Neural cell (in vitro differentiated cells): Measurements from ENCODE around the gene MON1A. TPM values are rescaled to one million over a fixed set of nuclear protein-coding genes. Genes with fewer than 3 reads are reported as not detected.

Source experiments
- H2AFZ ChIP-seq: fragments of 200-600, 300-800 bp; sonication (generic), shearing (Covaris generic); 2 replicates; pipeline ENCODE4 v1.6.0; 2014; ENCODE audit warnings: low read depth, mild to moderate bottlenecking, antibody characterized with exemption, low read length, moderate library complexity
- H3F3A ChIP-seq: fragments of 200-600 bp; shearing (Covaris generic); 2 replicates; pipeline ENCODE4 v1.6.1; 2016; ENCODE audit warnings: mild to moderate bottlenecking, moderate library complexity, mixed read lengths, antibody characterized with exemption, low read length; ENCODE audit not compliant: insufficient read depth, poor library complexity, severe bottlenecking
- H3K27ac ChIP-seq: fragments of 200-600, 300-800 bp; sonication (generic), shearing (Covaris generic); 2 replicates; pipeline ENCODE4 v1.5.1; 2014; ENCODE audit warnings: mild to moderate bottlenecking, low read length, moderate library complexity
- H3K27me3 ChIP-seq: fragments of 300-800, 200-600 bp; sonication (generic), shearing (Covaris generic); 2 replicates; pipeline ENCODE4 v1.6.0; 2014; ENCODE audit warnings: mild to moderate bottlenecking, low read depth, low read length, moderate library complexity; ENCODE audit not compliant: insufficient read depth
- H3K36me3 ChIP-seq: fragments of 300-800, 200-600 bp; sonication (generic), shearing (Covaris generic); 2 replicates; pipeline ENCODE4 v1.5.1; 2014; ENCODE audit warnings: mild to moderate bottlenecking, antibody characterized with exemption, low read length, moderate library complexity; ENCODE audit not compliant: insufficient read depth
- H3K4me2 ChIP-seq: fragments of 300-800, 200-600 bp; sonication (generic), shearing (Covaris generic); 2 replicates; pipeline ENCODE4 v1.6.0; 2014; ENCODE audit warnings: mild to moderate bottlenecking, low read length
- H3K4me3 ChIP-seq: fragments of 300-800, 200-600 bp; sonication (generic), shearing (Covaris generic); 2 replicates; pipeline ENCODE4 v1.5.1; 2014; ENCODE audit warnings: mild to moderate bottlenecking, low read length, moderate library complexity
- H3K79me2 ChIP-seq: fragments of 200-600 bp; shearing (Covaris generic); replicated peaks from 2 replicates; pipeline ENCODE4 v1.6.0; 2014; ENCODE audit warnings: mild to moderate bottlenecking, low read length, moderate library complexity; ENCODE audit not compliant: insufficient read depth
- H3K9ac ChIP-seq: fragments of 300-800, 200-600 bp; sonication (generic), shearing (Covaris generic); 2 replicates; pipeline ENCODE4 v1.6.1; 2016; ENCODE audit warnings: mild to moderate bottlenecking, low read length, mixed read lengths
- H3K9me2 ChIP-seq: fragments of 200-600 bp; shearing (Covaris generic); 2 replicates; pipeline ENCODE4 v1.6.1; 2016; ENCODE audit warnings: mild to moderate bottlenecking, low read length, mixed read lengths; ENCODE audit not compliant: insufficient read depth
- H3K9me3 ChIP-seq: fragments of 200-600, 300-800 bp; sonication (generic), shearing (Covaris generic); 2 replicates; pipeline ENCODE4 v1.6.1; 2016; ENCODE audit warnings: mild to moderate bottlenecking, mixed run types, low read length, moderate library complexity, mixed read lengths
- H4K20me1 ChIP-seq: fragments of 200-600 bp; shearing (Covaris generic); 2 replicates; pipeline ENCODE4 v1.6.1; 2016; ENCODE audit warnings: mild to moderate bottlenecking, mixed run types; ENCODE audit not compliant: insufficient read depth
- CTCF ChIP-seq: fragments of 450-650 bp; IDR thresholded peaks from 2 replicates; pipeline ENCODE4 v1.5.1; 2014; ENCODE audit warnings: antibody characterized with exemption, mild to moderate bottlenecking, moderate library complexity; ENCODE audit not compliant: poor library complexity, severe bottlenecking
- EP300 ChIP-seq: fragments of 450-650 bp; conservative IDR thresholded peaks from 2 replicates; pipeline ENCODE4 v1.6.1; 2014; ENCODE audit warnings: antibody characterized with exemption, mild to moderate bottlenecking, moderate library complexity; ENCODE audit not compliant: poor library complexity, severe bottlenecking
- EZH2 ChIP-seq: fragments of 200-600, 300-800 bp; shearing (Covaris generic), sonication (generic); IDR thresholded peaks from 2 replicates; pipeline ENCODE4 v1.6.1; 2014; ENCODE audit warnings: antibody characterized with exemption, low read length, borderline replicate concordance, mild to moderate bottlenecking; ENCODE audit not compliant: insufficient read depth, poor library complexity, severe bottlenecking
- MXI1 ChIP-seq: fragments of 450-650 bp; conservative IDR thresholded peaks from 2 replicates; pipeline ENCODE4 v1.6.1; 2014; ENCODE audit warnings: antibody characterized with exemption, mild to moderate bottlenecking; ENCODE audit not compliant: poor library complexity, severe bottlenecking
- POLR2AphosphoS5 ChIP-seq: IDR thresholded peaks from 2 replicates; pipeline ENCODE4 v1.6.1; 2012
- RAD21 ChIP-seq: fragments of 450-650 bp; conservative IDR thresholded peaks from 2 replicates; pipeline ENCODE4 v1.6.1; 2014; ENCODE audit warnings: antibody characterized with exemption, mild to moderate bottlenecking, moderate library complexity
- SMC3 ChIP-seq: fragments of 450-650 bp; conservative IDR thresholded peaks from 2 replicates; pipeline ENCODE4 v1.6.1; 2014; ENCODE audit warnings: antibody characterized with exemption, mild to moderate bottlenecking, moderate library complexity; ENCODE audit not compliant: poor library complexity
- TAF1 ChIP-seq: IDR thresholded peaks from 2 replicates; pipeline ENCODE4 v1.6.1; 2012; ENCODE audit warnings: low read depth
- polyA plus RNA-seq: library from polyadenylated mRNA; depleted of rRNA; stranded (reverse); fragments of >200 nt; gene quantifications from 2 replicates; pipeline ENCODE4 v1.2.3, GENCODE V29; 2014
- TF ChIP-seq, protein P1 (sequence below): IDR thresholded peaks from 2 replicates; pipeline ENCODE4 v1.6.1; 2012; ENCODE audit warnings: borderline replicate concordance

MON1A gene
- polyA plus RNA-seq, 1 donor from 2014 or later, result 35.4 TPM

DNA sequence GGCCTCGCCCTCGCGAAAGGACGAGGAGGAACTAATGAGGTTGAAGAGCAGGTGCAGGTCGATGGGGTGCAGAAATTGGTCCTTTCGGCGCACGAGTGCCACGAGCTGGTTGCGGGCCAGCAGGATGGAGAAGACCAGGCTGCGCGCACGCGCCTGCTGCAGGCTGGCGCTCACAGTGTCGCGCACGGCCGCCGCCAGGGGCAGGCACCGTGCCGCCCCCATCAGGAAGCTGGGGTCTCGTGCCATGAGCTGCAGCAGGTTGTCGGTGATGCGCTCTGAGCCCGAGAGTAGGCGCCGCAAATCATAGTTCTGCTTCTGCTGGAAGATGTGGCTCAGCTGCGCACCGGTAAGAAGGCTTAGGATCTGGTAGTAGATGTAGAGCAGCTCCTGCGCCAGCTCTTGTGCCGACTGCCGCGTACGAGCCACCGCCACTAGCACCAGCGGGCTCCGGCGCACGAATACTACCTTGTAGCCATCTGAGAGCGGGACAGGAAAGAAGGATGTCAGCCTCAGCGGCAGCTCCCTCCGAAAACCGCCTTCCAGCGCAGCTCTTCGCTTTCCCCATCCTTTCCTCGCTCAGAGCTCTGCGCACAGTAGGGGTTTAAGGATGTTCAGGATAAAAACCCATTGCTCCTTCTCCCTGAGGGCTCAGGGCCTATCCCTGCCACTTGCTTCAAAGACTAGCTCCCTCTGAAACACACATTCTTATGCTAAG is 19.0 kb downstream of the MON1A start:
- Histone ChIP-seq H2AFZ (no peak overlapping the region), H3K4me2 (no peak overlapping the region), H3K9me2 (no peaks in the 10 kb centered on the region), H3K27ac (no peak overlapping the region), H3K79me2 (no peaks in the 10 kb centered on the region), H3K4me3 (peak overlapping the region; percentile 31), H3K9ac (no peak overlapping the region), H3K27me3 (no peaks in the 10 kb centered on the region), H3F3A (no peaks in the 10 kb centered on the region), H3K36me3 (no peaks in the 10 kb centered on the region), H3K9me3 (no peaks in the 10 kb centered on the region), H4K20me1 (no peaks in the 10 kb centered on the region)
- TF ChIP-seq RAD21 (peak; percentile 37), SMC3 (peak; percentile 26), POLR2AphosphoS5 (no peak), CTCF (peak; percentile 60)

- Histone ChIP-seq H3K27me3 (no peaks in the 10 kb centered on the region), H3K9me2 (no peaks in the 10 kb centered on the region), H3K36me3 (no peaks in the 10 kb centered on the region), H4K20me1 (no peaks in the 10 kb centered on the region), H3F3A (no peaks in the 10 kb centered on the region), H3K9ac (no peak overlapping the region), H2AFZ (no peak overlapping the region), H3K4me2 (no peak overlapping the region), H3K9me3 (no peaks in the 10 kb centered on the region), H3K4me3 (no peak overlapping the region), H3K79me2 (no peaks in the 10 kb centered on the region), H3K27ac (no peak overlapping the region)
- TF ChIP-seq, protein P1, sequence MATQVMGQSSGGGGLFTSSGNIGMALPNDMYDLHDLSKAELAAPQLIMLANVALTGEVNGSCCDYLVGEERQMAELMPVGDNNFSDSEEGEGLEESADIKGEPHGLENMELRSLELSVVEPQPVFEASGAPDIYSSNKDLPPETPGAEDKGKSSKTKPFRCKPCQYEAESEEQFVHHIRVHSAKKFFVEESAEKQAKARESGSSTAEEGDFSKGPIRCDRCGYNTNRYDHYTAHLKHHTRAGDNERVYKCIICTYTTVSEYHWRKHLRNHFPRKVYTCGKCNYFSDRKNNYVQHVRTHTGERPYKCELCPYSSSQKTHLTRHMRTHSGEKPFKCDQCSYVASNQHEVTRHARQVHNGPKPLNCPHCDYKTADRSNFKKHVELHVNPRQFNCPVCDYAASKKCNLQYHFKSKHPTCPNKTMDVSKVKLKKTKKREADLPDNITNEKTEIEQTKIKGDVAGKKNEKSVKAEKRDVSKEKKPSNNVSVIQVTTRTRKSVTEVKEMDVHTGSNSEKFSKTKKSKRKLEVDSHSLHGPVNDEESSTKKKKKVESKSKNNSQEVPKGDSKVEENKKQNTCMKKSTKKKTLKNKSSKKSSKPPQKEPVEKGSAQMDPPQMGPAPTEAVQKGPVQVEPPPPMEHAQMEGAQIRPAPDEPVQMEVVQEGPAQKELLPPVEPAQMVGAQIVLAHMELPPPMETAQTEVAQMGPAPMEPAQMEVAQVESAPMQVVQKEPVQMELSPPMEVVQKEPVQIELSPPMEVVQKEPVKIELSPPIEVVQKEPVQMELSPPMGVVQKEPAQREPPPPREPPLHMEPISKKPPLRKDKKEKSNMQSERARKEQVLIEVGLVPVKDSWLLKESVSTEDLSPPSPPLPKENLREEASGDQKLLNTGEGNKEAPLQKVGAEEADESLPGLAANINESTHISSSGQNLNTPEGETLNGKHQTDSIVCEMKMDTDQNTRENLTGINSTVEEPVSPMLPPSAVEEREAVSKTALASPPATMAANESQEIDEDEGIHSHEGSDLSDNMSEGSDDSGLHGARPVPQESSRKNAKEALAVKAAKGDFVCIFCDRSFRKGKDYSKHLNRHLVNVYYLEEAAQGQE, result no peak
- TF ChIP-seq MXI1, result no peak
- TF ChIP-seq TAF1, result no peak
- no peak for TF ChIP-seq EP300
- TF ChIP-seq EZH2, result no peak
Measured at GRCh38 chr3:49908373-49909199, 21.0 kb downstream of the MON1A start.
